Body of pancreas (tissue), 4 donors: Measurements from ENCODE around the gene NFKB1. TPM values are rescaled to one million over a fixed set of nuclear protein-coding genes. Genes with fewer than 3 reads are reported as not detected.

Experiments
- ATAC-seq: fragments of 150-250 bp; one replicate; pipeline ENCODE4 v1.9.1; 2016
- DNase-seq, 4 donors: peaks; one replicate each; pipeline ENCODE4 v3.0.0-alpha.2; 2019
- H3K27ac ChIP-seq, 4 donors: fragments of 200-600 bp; sonication (generic); 1 replicate in 3 of 4; 2 replicates in 1 of 4; pipeline versions ENCODE4 v1.5.1 to v1.6.1; 2016 to 2019; ENCODE audit warnings: mild to moderate bottlenecking in 1 of 4, mixed read lengths in 1 of 4, moderate library complexity in 1 of 4
- H3K27me3 ChIP-seq, 2 donors: fragments of 200-600 bp; sonication (generic); one replicate each; pipeline ENCODE4 v1.6.0; 2016; ENCODE audit warnings: mild to moderate bottlenecking in 1 of 2
- H3K36me3 ChIP-seq, 2 donors: fragments of 200-600 bp; sonication (generic); replicated peaks in 1 of 2; 2 replicates each; pipeline ENCODE4 v1.5.1; 2016; ENCODE audit warnings: low read depth in 2 of 2; ENCODE audit not compliant: insufficient read depth in 1 of 2
- H3K4me1 ChIP-seq: fragments of 200-600 bp; sonication (generic); one replicate; pipeline ENCODE4 v1.6.0; 2016
- H3K4me3 ChIP-seq, 2 donors: fragments of 200-600 bp; sonication (generic); 1 replicate in 1 of 2; 2 replicates in 1 of 2; pipeline ENCODE4 v1.5.1; 2016 to 2019
- H3K9me3 ChIP-seq, 3 donors: fragments of 200-600 bp; sonication (generic); 1 replicate in 2 of 3; 2 replicates in 1 of 3; pipeline ENCODE4 v1.5.1; 2016
- CTCF ChIP-seq, 7 experiments: fragments of 450-650 bp in 4 of 7; fragments of 200-600 bp in 3 of 7; sonication (generic) in 3 of 7; IDR thresholded peaks; one replicate each; pipeline ENCODE4 v1.5.1; 2016 to 2019; ENCODE audit warnings: antibody characterized with exemption in 7 of 7
- POLR2A ChIP-seq, 3 donors: fragments of 450-650 bp; IDR thresholded peaks; one replicate each; pipeline ENCODE4 v1.6.1; 2016; ENCODE audit warnings: antibody characterized with exemption in 3 of 3, mild to moderate bottlenecking in 2 of 3
- WGBS, 2 donors: methylation state at CpG; one replicate each; pipeline ENCODE4 v1.1.5; 2017; 5-methylcytosine and 5-hydroxymethylcytosine counted together
- intact Hi-C: fragments of 100-400 bp; cut with DNase I; formaldehyde crosslinking; loops from one replicate; pipeline ENCODE4 v1.15.1; 2023
- total RNA-seq, 2 donors: library from RNA; depleted of rRNA; stranded (reverse); fragments of >200 nt; gene quantifications; one replicate each; pipeline ENCODE4 v1.1.0, GENCODE V29; 2016

The NFKB1 gene
- total RNA-seq, 2 donors from 2014 or later: 14.5 to 20.5 TPM

- WGBS, 2 donors: 88 to 89% methylated on average over 4 of the region's 4 CpGs
- H3K27me3 ChIP-seq: no peaks in the 10 kb centered on the region
- ATAC-seq: no peak
- H3K36me3 ChIP-seq: peaks cover 0 to 2% of the 10 kb centered on the region in 2 donors
- no peaks in the 10 kb centered on the region for H3K9me3 ChIP-seq
- no peak for TF ChIP-seq CTCF (IDR thresholded peaks at IDR 0.05)
- TF ChIP-seq POLR2A (IDR thresholded peaks at IDR 0.05): no peak
- intact Hi-C loops: no loop called here
- no peak overlapping the region for H3K27ac ChIP-seq
- DNase-seq: no peak
- H3K4me1 ChIP-seq: no peaks in the 10 kb centered on the region
- H3K4me3 ChIP-seq: no peak overlapping the region
These were observed 34.4 kb downstream of the NFKB1 start for GRCh38 chr4:102535398-102536082.

GRCh38 chr4:102536768-102537167 lies 35.6 kb downstream of the NFKB1 start:
- Histone ChIP-seq H3K36me3 (peaks cover 0 to 2% of the 10 kb centered on the region in 2 donors), H3K27me3 (no peaks in the 10 kb centered on the region), H3K27ac (no peak overlapping the region), H3K4me3 (no peak overlapping the region), H3K4me1 (no peaks in the 10 kb centered on the region), H3K9me3 (no peaks in the 10 kb centered on the region)
- ATAC-seq (no peak), DNase-seq (no peak)
- no peak for TF ChIP-seq POLR2A (IDR thresholded peaks at IDR 0.05)
- no peak for TF ChIP-seq CTCF (IDR thresholded peaks at IDR 0.05)
- WGBS, 2 donors: 92 to 95% methylated on average over 3 of the region's 3 CpGs
- intact Hi-C loops: no loop called here

GRCh38 chr4:102537269-102537668 lies 36.1 kb downstream of the NFKB1 start:
- no peak overlapping the region for H3K27ac ChIP-seq
- TF ChIP-seq CTCF (IDR thresholded peaks at IDR 0.05): no peak
- TF ChIP-seq POLR2A (IDR thresholded peaks at IDR 0.05): no peak
- H3K9me3 ChIP-seq: no peaks in the 10 kb centered on the region
- ATAC-seq (no peak), DNase-seq (no peak)
- no peak overlapping the region for H3K4me3 ChIP-seq
- no peaks in the 10 kb centered on the region for H3K4me1 ChIP-seq
- 60 to 63% methylated on average over 2 of the region's 2 CpGs for WGBS, 2 donors
- intact Hi-C loops: no loop called here
- H3K27me3 ChIP-seq: no peaks in the 10 kb centered on the region
- H3K36me3 ChIP-seq: peaks cover 0 to 2% of the 10 kb centered on the region in 2 donors

- no peak for ATAC-seq
- H3K4me1 ChIP-seq: no peaks in the 10 kb centered on the region
- 79 to 84% methylated on average over 4 of the region's 4 CpGs for WGBS, 2 donors
These were observed 40.5 kb downstream of the NFKB1 start for GRCh38 chr4:102541697-102542096.

More at GRCh38 chr4:102541697-102542096, 40.5 kb downstream of the NFKB1 start:
- no peaks in the 10 kb centered on the region for H3K9me3 ChIP-seq
- no peak overlapping the region for H3K4me3 ChIP-seq
- H3K27me3 ChIP-seq: no peaks in the 10 kb centered on the region
- no peak for TF ChIP-seq POLR2A (IDR thresholded peaks at IDR 0.05)
- TF ChIP-seq CTCF (IDR thresholded peaks at IDR 0.05): no peak
- intact Hi-C loops: no loop called here
- DNase-seq: no peak
- peaks cover 0 to 2% of the 10 kb centered on the region in 2 donors for H3K36me3 ChIP-seq
- no peak overlapping the region for H3K27ac ChIP-seq
